ENCODE measurements around the gene MITF. TPM values are rescaled to one million over a fixed set of nuclear protein-coding genes. Genes with fewer than 3 reads are reported as not detected.

The MITF gene
- polyA plus RNA-seq, 1 donor (not counting 4 experiments of a cell fraction or from before 2014, with no cell fraction given), result 2.7 TPM

DNA sequence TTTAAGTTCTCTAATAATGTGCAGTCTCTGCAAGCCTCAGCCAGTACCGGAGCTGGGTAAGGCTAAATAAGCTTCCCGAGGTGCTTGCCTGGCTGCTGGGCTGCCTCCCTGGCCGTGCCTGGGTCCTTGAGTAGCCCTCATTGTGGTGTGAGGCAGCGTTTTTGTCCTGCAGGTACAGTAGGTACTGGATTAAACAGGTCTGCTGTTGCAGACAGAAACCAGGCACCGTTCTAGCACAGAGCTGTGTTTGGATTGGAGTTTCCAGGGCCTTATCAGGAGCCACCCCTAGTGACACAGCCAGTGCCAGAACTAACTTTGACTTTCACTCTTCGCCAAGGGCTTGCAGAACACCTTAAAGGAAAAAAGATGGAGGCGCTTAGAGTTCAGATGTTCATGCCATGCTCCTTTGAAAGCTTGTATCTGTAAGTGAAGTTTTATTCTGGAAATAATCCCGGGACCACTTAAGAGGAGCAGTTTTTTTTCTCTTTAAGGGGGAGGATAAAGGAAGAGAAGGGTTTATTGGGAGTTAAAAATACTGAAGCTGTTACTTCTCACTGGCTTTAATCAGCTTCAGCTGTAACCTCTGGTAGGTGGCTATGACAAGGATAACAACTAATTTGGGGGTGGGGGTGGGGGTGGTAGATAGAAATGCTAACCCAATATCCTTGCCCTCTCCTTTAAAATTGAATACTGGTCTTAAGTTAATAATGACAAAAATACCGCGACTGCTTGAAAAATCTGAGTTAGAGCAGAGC, 126.8 kb downstream of the MITF start:
- peaks cover 23% of the 10 kb centered on the region for H3K4me1 ChIP-seq (ENCODE audit: control insufficient read depth, extremely low read depth, insufficient read depth, low read length)
- dilution Hi-C loops (cut with MboI; ENCODE audit: extremely low pct_ligation_motif_present, low sequenced_read_pairs), result no loop called here
- no peak for FAIRE-seq
- H3K9ac ChIP-seq (ENCODE audit: control insufficient read depth, extremely low read depth, insufficient read depth, low read length), result no peak overlapping the region
- peak overlapping the region; percentile 60 for H2AFZ ChIP-seq (ENCODE audit: control insufficient read depth, low read length)
- H3K9me3 ChIP-seq (ENCODE audit: control insufficient read depth, low read depth, low read length), result no peaks in the 10 kb centered on the region
- H3K36me3 ChIP-seq (ENCODE audit: control insufficient read depth in 2 of 2, extremely low read depth in 1 of 2, insufficient read depth in 2 of 2, low read length in 2 of 2), result no peaks in the 10 kb centered on the region
- no peaks in the 10 kb centered on the region for H3K27me3 ChIP-seq (ENCODE audit: control insufficient read depth, extremely low read depth, insufficient read depth, low read length)
- H3K4me3 ChIP-seq (ENCODE audit: control insufficient read depth in 2 of 3, extremely low read depth in 1 of 3, insufficient read depth in 2 of 3, low read depth in 1 of 3, low read length in 3 of 3), result peak overlapping the region; percentile 4 to 29 (median 16)
- no peak for DNase-seq (ENCODE audit: low read depth, low spot score)
- no peak overlapping the region for H3K27ac ChIP-seq (ENCODE audit: control insufficient read depth, insufficient read depth, low read length)
- peak overlapping the region; percentile 49 for H3K4me2 ChIP-seq (ENCODE audit: control insufficient read depth, extremely low read depth, insufficient read depth, low read depth, low read length)
- no peaks in the 10 kb centered on the region for H3K79me2 ChIP-seq (ENCODE audit: control insufficient read depth, insufficient read depth, low read length)
- H3K9me1 ChIP-seq (ENCODE audit: control insufficient read depth, extremely low read depth, insufficient read depth, low read length), result no peaks in the 10 kb centered on the region
- TF ChIP-seq, protein P1, sequence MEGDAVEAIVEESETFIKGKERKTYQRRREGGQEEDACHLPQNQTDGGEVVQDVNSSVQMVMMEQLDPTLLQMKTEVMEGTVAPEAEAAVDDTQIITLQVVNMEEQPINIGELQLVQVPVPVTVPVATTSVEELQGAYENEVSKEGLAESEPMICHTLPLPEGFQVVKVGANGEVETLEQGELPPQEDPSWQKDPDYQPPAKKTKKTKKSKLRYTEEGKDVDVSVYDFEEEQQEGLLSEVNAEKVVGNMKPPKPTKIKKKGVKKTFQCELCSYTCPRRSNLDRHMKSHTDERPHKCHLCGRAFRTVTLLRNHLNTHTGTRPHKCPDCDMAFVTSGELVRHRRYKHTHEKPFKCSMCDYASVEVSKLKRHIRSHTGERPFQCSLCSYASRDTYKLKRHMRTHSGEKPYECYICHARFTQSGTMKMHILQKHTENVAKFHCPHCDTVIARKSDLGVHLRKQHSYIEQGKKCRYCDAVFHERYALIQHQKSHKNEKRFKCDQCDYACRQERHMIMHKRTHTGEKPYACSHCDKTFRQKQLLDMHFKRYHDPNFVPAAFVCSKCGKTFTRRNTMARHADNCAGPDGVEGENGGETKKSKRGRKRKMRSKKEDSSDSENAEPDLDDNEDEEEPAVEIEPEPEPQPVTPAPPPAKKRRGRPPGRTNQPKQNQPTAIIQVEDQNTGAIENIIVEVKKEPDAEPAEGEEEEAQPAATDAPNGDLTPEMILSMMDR (optimal IDR thresholded peaks at IDR 0.05 in 1 of 3, IDR thresholded peaks at IDR 0.05 in 1 of 3, conservative IDR thresholded peaks at IDR 0.05 in 1 of 3; ENCODE audit: extremely low read depth in 1 of 3, insufficient read depth in 2 of 3, low read length in 3 of 3), result no peak
- TF ChIP-seq EZH2 (IDR thresholded peaks at IDR 0.05; ENCODE audit: low read length), result no peak
- no peaks in the 10 kb centered on the region for H4K20me1 ChIP-seq (ENCODE audit: control insufficient read depth, extremely low read depth, insufficient read depth, low read length)

DNA sequence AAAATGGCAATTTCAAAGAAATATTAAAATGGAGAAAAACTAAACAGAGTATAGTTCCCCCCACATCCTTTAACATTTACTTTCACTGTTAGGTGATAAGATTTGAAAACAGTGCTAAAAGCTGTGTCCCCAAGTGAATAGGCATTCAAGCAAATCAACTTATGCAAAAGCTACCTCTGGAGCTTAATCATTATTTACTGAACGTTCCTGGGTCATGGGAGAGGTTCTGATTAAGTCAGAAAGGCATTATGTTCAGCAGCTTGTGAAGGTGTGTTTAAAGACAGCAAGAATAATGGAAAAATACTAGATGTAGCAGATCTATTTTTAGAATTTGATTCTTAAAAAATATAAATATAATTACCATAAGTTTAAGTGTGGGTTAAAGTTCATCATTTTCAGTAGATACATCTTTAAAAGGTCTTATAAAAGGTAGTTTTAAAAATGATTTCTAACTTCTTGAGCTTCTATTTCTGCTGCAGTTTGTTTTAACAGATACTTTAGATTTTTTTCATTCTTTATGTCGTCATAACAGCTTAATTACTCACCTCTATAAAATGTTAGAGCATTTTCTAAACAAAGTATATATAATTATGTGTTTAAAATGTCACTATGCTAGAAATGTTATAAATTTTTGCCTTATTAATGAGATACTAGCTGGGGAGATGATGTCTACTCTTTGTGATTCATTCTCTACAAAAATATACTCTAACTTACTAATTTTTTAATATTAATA, 127.9 kb downstream of the MITF start:
- Histone ChIP-seq H3K27ac (ENCODE audit: control insufficient read depth, insufficient read depth, low read length) (no peak overlapping the region), H3K9ac (ENCODE audit: control insufficient read depth, extremely low read depth, insufficient read depth, low read length) (no peak overlapping the region), H3K9me3 (ENCODE audit: control insufficient read depth, low read depth, low read length) (no peaks in the 10 kb centered on the region), H3K27me3 (ENCODE audit: control insufficient read depth, extremely low read depth, insufficient read depth, low read length) (no peaks in the 10 kb centered on the region), H4K20me1 (ENCODE audit: control insufficient read depth, extremely low read depth, insufficient read depth, low read length) (no peaks in the 10 kb centered on the region), H3K4me1 (ENCODE audit: control insufficient read depth, extremely low read depth, insufficient read depth, low read length) (peaks cover 23% of the 10 kb centered on the region), H3K36me3 (ENCODE audit: control insufficient read depth in 2 of 2, extremely low read depth in 1 of 2, insufficient read depth in 2 of 2, low read length in 2 of 2) (no peaks in the 10 kb centered on the region), H3K4me3 (ENCODE audit: control insufficient read depth in 2 of 3, extremely low read depth in 1 of 3, insufficient read depth in 2 of 3, low read depth in 1 of 3, low read length in 3 of 3) (no peak overlapping the region), H3K79me2 (ENCODE audit: control insufficient read depth, insufficient read depth, low read length) (no peaks in the 10 kb centered on the region), H3K9me1 (ENCODE audit: control insufficient read depth, extremely low read depth, insufficient read depth, low read length) (no peaks in the 10 kb centered on the region), H2AFZ (ENCODE audit: control insufficient read depth, low read length) (no peak overlapping the region), H3K4me2 (ENCODE audit: control insufficient read depth, extremely low read depth, insufficient read depth, low read depth, low read length) (peak overlapping the region; percentile 49)
- dilution Hi-C loops (cut with MboI; ENCODE audit: extremely low pct_ligation_motif_present, low sequenced_read_pairs), result no loop called here
- FAIRE-seq, result no peak
- TF ChIP-seq, protein P1 (optimal IDR thresholded peaks at IDR 0.05 in 1 of 3, IDR thresholded peaks at IDR 0.05 in 1 of 3, conservative IDR thresholded peaks at IDR 0.05 in 1 of 3; ENCODE audit: extremely low read depth in 1 of 3, insufficient read depth in 2 of 3, low read length in 3 of 3), result no peak
- TF ChIP-seq EZH2 (IDR thresholded peaks at IDR 0.05; ENCODE audit: low read length), result no peak
- DNase-seq (ENCODE audit: low read depth, low spot score), result peak; percentile 5

Measured in keratinocyte (primary cell).